ENCODE data around the gene TEAD1. TPM values are rescaled to one million over a fixed set of nuclear protein-coding genes. Genes with fewer than 3 reads are reported as not detected.

TEAD1 gene
- total and polyA plus RNA-seq, 7 experiments from 2014 or later, result 0.02 to 0.22 (median 0.07) TPM; not detected in 4

- H3K27me3 Mint-ChIP-seq, result peaks cover 18 to 41% (median 24%) of the 10 kb centered on the region in 5 donors
- H3K4me3 Mint-ChIP-seq, result no peak overlapping the region
- H3K9me3 Mint-ChIP-seq, result no peaks in the 10 kb centered on the region
- ATAC-seq (no peak), DNase-seq (no peak)
- H3K27ac Mint-ChIP-seq, result no peak overlapping the region
- no peaks in the 10 kb centered on the region for H3K36me3 Mint-ChIP-seq
- CTCF ChIA-PET, result no interaction called here
- Histone ChIP-seq H3K36me3 (ENCODE audit: control insufficient read depth in 2 of 3, insufficient read depth in 3 of 3, low read length in 3 of 3) (no peaks in the 10 kb centered on the region), H3K27ac (ENCODE audit: low read depth, low read length) (no peak overlapping the region), H3K4me1 (ENCODE audit: control insufficient read depth in 2 of 2, insufficient read depth in 2 of 2, low read length in 2 of 2) (no peaks in the 10 kb centered on the region), H3K27me3 (ENCODE audit: control insufficient read depth in 2 of 2, insufficient read depth in 2 of 2, low read length in 2 of 2) (no peaks in the 10 kb centered on the region), H3K4me3 (ENCODE audit: low read length) (no peak overlapping the region), H3K9me3 (ENCODE audit: control insufficient read depth in 2 of 3, low read length in 3 of 3) (no peaks in the 10 kb centered on the region)
- POLR2A ChIA-PET, result no interaction called here
- intact Hi-C loops (cut with micrococcal nuclease), result no loop called here
- no peaks in the 10 kb centered on the region for H3K4me1 Mint-ChIP-seq
Measured at GRCh38 chr11:12794576-12795230, 120.5 kb downstream of the TEAD1 start.

- DNase-seq (no peak), ATAC-seq (no peak)
- Histone ChIP-seq H3K27me3 (ENCODE audit: control insufficient read depth in 2 of 2, insufficient read depth in 2 of 2, low read length in 2 of 2) (peaks cover 0 to 5% of the 10 kb centered on the region in 2 donors), H3K4me3 (ENCODE audit: low read length) (no peak overlapping the region), H3K9me3 (ENCODE audit: control insufficient read depth in 2 of 3, low read length in 3 of 3) (no peaks in the 10 kb centered on the region), H3K36me3 (ENCODE audit: control insufficient read depth in 2 of 3, insufficient read depth in 3 of 3, low read length in 3 of 3) (no peaks in the 10 kb centered on the region), H3K4me1 (ENCODE audit: control insufficient read depth in 2 of 2, insufficient read depth in 2 of 2, low read length in 2 of 2) (no peaks in the 10 kb centered on the region), H3K27ac (ENCODE audit: low read depth, low read length) (no peak overlapping the region)
- peaks cover 0 to 3% (median 0%) of the 10 kb centered on the region in 7 donors for H3K4me1 Mint-ChIP-seq
- POLR2A ChIA-PET, result no interaction called here
- no peak overlapping the region for H3K27ac Mint-ChIP-seq
- peaks cover 0 to 3% (median 0%) of the 10 kb centered on the region in 11 donors for H3K9me3 Mint-ChIP-seq
- no peaks in the 10 kb centered on the region for H3K36me3 Mint-ChIP-seq
- no peak overlapping the region for H3K4me3 Mint-ChIP-seq
- peaks cover 39 to 56% (median 47%) of the 10 kb centered on the region in 5 donors for H3K27me3 Mint-ChIP-seq
- CTCF ChIA-PET, result no interaction called here
- intact Hi-C loops (cut with micrococcal nuclease), result no loop called here
Measured at GRCh38 chr11:12797996-12798395, 123.8 kb downstream of the TEAD1 start.

GRCh38 chr11:12798609-12799011 is 124.4 kb downstream of the TEAD1 start:
- intact Hi-C loops (cut with micrococcal nuclease), result no loop called here
- Histone ChIP-seq H3K27me3 (ENCODE audit: control insufficient read depth in 2 of 2, insufficient read depth in 2 of 2, low read length in 2 of 2) (peaks cover 0 to 5% of the 10 kb centered on the region in 2 donors), H3K9me3 (ENCODE audit: control insufficient read depth in 2 of 3, low read length in 3 of 3) (no peaks in the 10 kb centered on the region), H3K27ac (ENCODE audit: low read depth, low read length) (no peak overlapping the region), H3K36me3 (ENCODE audit: control insufficient read depth in 2 of 3, insufficient read depth in 3 of 3, low read length in 3 of 3) (no peaks in the 10 kb centered on the region), H3K4me1 (ENCODE audit: control insufficient read depth in 2 of 2, insufficient read depth in 2 of 2, low read length in 2 of 2) (no peaks in the 10 kb centered on the region), H3K4me3 (ENCODE audit: low read length) (no peak overlapping the region)
- peaks cover 0 to 3% (median 0%) of the 10 kb centered on the region in 11 donors for H3K9me3 Mint-ChIP-seq
- DNase-seq (no peak), ATAC-seq (no peak)
- ChIA-PET POLR2A (no interaction called here), CTCF (no interaction called here)
- no peaks in the 10 kb centered on the region for H3K36me3 Mint-ChIP-seq
- no peak overlapping the region for H3K4me3 Mint-ChIP-seq
- peaks cover 0 to 3% (median 0%) of the 10 kb centered on the region in 7 donors for H3K4me1 Mint-ChIP-seq
- no peak overlapping the region for H3K27ac Mint-ChIP-seq
- peaks cover 45 to 60% (median 53%) of the 10 kb centered on the region in 5 donors for H3K27me3 Mint-ChIP-seq

DNA sequence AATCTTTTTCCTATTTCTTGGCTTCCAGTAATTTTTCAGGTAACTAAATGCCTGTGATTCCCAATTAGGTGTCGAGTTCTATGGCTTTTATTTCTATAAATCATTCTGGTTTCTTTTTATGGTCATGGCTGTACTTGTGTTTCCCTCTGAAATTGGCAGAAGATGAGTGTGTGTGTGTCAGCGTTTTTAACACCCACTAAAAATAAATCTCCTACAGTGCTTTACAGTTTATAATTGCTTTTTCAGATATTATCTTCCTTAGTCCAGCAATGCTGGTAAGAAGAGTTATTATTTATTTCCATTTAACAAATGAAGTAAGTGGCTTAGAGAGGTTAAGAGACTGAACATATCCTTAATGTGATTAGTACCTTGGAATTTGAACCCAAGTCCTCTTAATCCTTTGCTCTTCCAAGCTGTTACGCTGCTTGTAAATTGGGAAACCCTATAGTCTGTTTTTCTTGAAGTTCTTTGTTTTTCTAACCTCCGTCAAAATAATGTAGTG is 125.2 kb downstream of the TEAD1 start:
- intact Hi-C loops (cut with micrococcal nuclease), result no loop called here
- peaks cover 0 to 3% (median 0%) of the 10 kb centered on the region in 11 donors for H3K9me3 Mint-ChIP-seq
- H3K36me3 ChIP-seq (ENCODE audit: control insufficient read depth in 2 of 3, insufficient read depth in 3 of 3, low read length in 3 of 3), result no peaks in the 10 kb centered on the region
- ATAC-seq (no peak), DNase-seq (no peak)
- peaks cover 50 to 60% (median 57%) of the 10 kb centered on the region in 5 donors for H3K27me3 Mint-ChIP-seq
- H3K4me1 ChIP-seq (ENCODE audit: control insufficient read depth in 2 of 2, insufficient read depth in 2 of 2, low read length in 2 of 2), result no peaks in the 10 kb centered on the region
- no peak overlapping the region for H3K27ac Mint-ChIP-seq
- H3K27me3 ChIP-seq (ENCODE audit: control insufficient read depth in 2 of 2, insufficient read depth in 2 of 2, low read length in 2 of 2), result peaks cover 0 to 5% of the 10 kb centered on the region in 2 donors
- H3K4me1 Mint-ChIP-seq, result peaks cover 0 to 3% (median 0%) of the 10 kb centered on the region in 7 donors
- H3K4me3 ChIP-seq (ENCODE audit: low read length), result no peak overlapping the region
- H3K36me3 Mint-ChIP-seq, result no peaks in the 10 kb centered on the region
- ChIA-PET CTCF (no interaction called here), POLR2A (no interaction called here)
- H3K9me3 ChIP-seq (ENCODE audit: control insufficient read depth in 2 of 3, low read length in 3 of 3), result no peaks in the 10 kb centered on the region
- no peak overlapping the region for H3K4me3 Mint-ChIP-seq
- no peak overlapping the region for H3K27ac ChIP-seq (ENCODE audit: low read depth, low read length)

DNA sequence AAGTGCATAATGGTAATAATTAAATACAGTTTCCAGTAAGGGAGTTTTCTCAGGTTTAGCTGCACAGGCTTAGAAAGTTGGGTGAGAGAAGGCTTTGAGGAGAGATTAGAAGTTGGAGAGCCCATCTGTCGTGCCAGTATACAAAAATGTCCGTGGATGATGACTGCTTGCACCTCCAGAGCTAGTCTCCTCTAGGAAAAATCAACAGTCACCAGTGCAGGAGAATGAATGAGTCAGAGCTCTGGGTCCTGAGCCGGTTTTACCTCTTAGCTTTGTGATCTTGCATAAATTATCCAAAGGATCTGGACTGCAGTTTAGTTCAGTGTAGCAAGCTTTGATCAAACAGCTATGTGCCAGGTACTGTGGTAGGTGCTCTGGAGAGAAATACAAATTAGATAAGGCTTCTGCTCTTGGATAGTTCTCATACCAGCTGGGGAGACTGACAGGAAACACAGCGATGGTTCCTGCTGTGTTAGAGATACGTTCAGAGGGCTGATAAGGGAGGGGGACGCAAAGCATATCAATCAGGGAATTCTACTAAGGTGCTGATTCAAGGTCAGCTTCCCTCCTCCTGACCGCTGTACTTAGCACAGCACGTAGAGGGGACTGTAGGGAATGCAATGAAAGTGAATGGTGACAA is 125.9 kb downstream of the TEAD1 start:
- intact Hi-C loops (cut with micrococcal nuclease), result no loop called here
- no peaks in the 10 kb centered on the region for H3K36me3 Mint-ChIP-seq
- no peak for DNase-seq
- H3K9me3 ChIP-seq (ENCODE audit: control insufficient read depth in 2 of 3, low read length in 3 of 3), result no peaks in the 10 kb centered on the region
- H3K9me3 Mint-ChIP-seq, result peaks cover 0 to 3% (median 0%) of the 10 kb centered on the region in 11 donors
- no peak overlapping the region for H3K4me3 ChIP-seq (ENCODE audit: low read length)
- peaks cover 56 to 65% (median 61%) of the 10 kb centered on the region in 5 donors for H3K27me3 Mint-ChIP-seq
- POLR2A ChIA-PET, result no interaction called here
- H3K4me3 Mint-ChIP-seq, result no peak overlapping the region
- peaks cover 0 to 5% of the 10 kb centered on the region in 2 donors for H3K27me3 ChIP-seq (ENCODE audit: control insufficient read depth in 2 of 2, insufficient read depth in 2 of 2, low read length in 2 of 2)
- no peak overlapping the region for H3K27ac ChIP-seq (ENCODE audit: low read depth, low read length)
- CTCF ChIA-PET, result no interaction called here
- peaks cover 0 to 3% (median 0%) of the 10 kb centered on the region in 7 donors for H3K4me1 Mint-ChIP-seq
- no peaks in the 10 kb centered on the region for H3K36me3 ChIP-seq (ENCODE audit: control insufficient read depth in 2 of 3, insufficient read depth in 3 of 3, low read length in 3 of 3)
- ATAC-seq, result no peak
- no peak overlapping the region for H3K27ac Mint-ChIP-seq
- H3K4me1 ChIP-seq (ENCODE audit: control insufficient read depth in 2 of 2, insufficient read depth in 2 of 2, low read length in 2 of 2), result no peaks in the 10 kb centered on the region

- Histone ChIP-seq H3K27ac (ENCODE audit: low read depth, low read length) (no peak overlapping the region), H3K36me3 (ENCODE audit: control insufficient read depth in 2 of 3, insufficient read depth in 3 of 3, low read length in 3 of 3) (no peaks in the 10 kb centered on the region), H3K9me3 (ENCODE audit: control insufficient read depth in 2 of 3, low read length in 3 of 3) (no peaks in the 10 kb centered on the region), H3K4me3 (ENCODE audit: low read length) (no peak overlapping the region), H3K27me3 (ENCODE audit: control insufficient read depth in 2 of 2, insufficient read depth in 2 of 2, low read length in 2 of 2) (peaks cover 0 to 5% of the 10 kb centered on the region in 2 donors), H3K4me1 (ENCODE audit: control insufficient read depth in 2 of 2, insufficient read depth in 2 of 2, low read length in 2 of 2) (no peaks in the 10 kb centered on the region)
- Mint-ChIP-seq H3K27ac (no peak overlapping the region), H3K9me3 (peaks cover 0 to 3% (median 0%) of the 10 kb centered on the region in 11 donors), H3K4me1 (peaks cover 0 to 3% (median 0%) of the 10 kb centered on the region in 7 donors), H3K4me3 (no peak overlapping the region), H3K27me3 (peaks cover 56 to 67% (median 64%) of the 10 kb centered on the region in 5 donors), H3K36me3 (peaks cover 0 to 2% (median 0%) of the 10 kb centered on the region in 5 donors)
- intact Hi-C loops (cut with micrococcal nuclease), result no loop called here
- ATAC-seq, result no peak
- no peak for DNase-seq
- ChIA-PET CTCF (no interaction called here), POLR2A (no interaction called here)
Measured at GRCh38 chr11:12800871-12801270, 126.7 kb downstream of the TEAD1 start.

Measured in naive thymus-derived CD4-positive, alpha-beta T cell (primary cell).